ENCODE data around the gene DNAJC15.
"Not testable (repeated sequence)": the region's sequence is repeated elsewhere in the genome, so short reads cannot be mapped to it uniquely, and the experiment has no call there.

DNA sequence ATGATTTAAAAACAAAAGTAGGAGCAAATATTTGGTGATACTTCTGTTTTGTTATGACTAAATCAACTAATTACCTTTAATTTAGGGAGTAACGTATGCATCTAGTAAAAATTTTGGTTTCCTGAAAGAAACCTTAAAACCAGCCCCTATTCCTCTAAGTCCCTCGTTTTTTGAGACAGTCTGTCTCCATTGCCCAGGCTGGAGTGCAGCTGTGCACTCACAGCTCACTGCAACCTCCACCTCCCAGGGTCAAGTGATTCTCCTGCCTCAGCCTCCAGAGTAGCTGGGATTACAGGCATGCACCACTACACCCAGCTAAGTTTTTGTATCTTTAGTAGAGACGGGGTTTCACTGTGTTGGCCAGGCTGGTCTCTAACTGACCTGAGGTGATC lies 52.1 kb downstream of the DNAJC15 start:
- TF ChIP-seq, protein P1, sequence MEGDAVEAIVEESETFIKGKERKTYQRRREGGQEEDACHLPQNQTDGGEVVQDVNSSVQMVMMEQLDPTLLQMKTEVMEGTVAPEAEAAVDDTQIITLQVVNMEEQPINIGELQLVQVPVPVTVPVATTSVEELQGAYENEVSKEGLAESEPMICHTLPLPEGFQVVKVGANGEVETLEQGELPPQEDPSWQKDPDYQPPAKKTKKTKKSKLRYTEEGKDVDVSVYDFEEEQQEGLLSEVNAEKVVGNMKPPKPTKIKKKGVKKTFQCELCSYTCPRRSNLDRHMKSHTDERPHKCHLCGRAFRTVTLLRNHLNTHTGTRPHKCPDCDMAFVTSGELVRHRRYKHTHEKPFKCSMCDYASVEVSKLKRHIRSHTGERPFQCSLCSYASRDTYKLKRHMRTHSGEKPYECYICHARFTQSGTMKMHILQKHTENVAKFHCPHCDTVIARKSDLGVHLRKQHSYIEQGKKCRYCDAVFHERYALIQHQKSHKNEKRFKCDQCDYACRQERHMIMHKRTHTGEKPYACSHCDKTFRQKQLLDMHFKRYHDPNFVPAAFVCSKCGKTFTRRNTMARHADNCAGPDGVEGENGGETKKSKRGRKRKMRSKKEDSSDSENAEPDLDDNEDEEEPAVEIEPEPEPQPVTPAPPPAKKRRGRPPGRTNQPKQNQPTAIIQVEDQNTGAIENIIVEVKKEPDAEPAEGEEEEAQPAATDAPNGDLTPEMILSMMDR (IDR thresholded peaks at IDR 0.05) = not testable (repeated sequence)
- not testable (repeated sequence) for TF ChIP-seq POLR2A (IDR thresholded peaks at IDR 0.05); POLR2AphosphoS5 (IDR thresholded peaks at IDR 0.05; ENCODE audit: insufficient read depth in 1 of 2, low read depth in 1 of 2)
